RKO (cell line): ENCODE results near the gene EPB41L2.
"Not testable (repeated sequence)": the region's sequence is repeated elsewhere in the genome, so short reads cannot be mapped to it uniquely, and the experiment has no call there.

Experiments
- DNase-seq: peaks from one replicate; pipeline ENCODE4 v3.0.0-alpha.2; 2016; ENCODE audit warnings: low spot score

EPB41L2 gene

GRCh38 chr6:131003488-131004386, 59.3 kb downstream of the EPB41L2 start:
- no peak for DNase-seq

DNA sequence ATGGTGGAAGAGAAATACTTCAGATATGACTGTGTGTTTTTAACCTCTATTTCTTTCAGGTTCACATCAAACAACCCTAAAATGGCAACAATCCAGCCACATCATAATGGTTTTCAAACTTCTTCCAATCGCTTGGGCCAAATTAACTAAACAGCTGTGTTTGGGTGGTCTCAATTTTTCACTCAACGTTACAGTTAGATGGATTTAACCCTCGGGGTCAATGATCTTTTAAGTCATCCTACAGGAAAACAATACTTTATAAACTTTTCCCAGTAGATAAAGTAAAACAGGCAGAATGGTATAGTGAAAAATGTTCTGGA, 60.4 kb downstream of the EPB41L2 start:
- no peak for DNase-seq

DNA sequence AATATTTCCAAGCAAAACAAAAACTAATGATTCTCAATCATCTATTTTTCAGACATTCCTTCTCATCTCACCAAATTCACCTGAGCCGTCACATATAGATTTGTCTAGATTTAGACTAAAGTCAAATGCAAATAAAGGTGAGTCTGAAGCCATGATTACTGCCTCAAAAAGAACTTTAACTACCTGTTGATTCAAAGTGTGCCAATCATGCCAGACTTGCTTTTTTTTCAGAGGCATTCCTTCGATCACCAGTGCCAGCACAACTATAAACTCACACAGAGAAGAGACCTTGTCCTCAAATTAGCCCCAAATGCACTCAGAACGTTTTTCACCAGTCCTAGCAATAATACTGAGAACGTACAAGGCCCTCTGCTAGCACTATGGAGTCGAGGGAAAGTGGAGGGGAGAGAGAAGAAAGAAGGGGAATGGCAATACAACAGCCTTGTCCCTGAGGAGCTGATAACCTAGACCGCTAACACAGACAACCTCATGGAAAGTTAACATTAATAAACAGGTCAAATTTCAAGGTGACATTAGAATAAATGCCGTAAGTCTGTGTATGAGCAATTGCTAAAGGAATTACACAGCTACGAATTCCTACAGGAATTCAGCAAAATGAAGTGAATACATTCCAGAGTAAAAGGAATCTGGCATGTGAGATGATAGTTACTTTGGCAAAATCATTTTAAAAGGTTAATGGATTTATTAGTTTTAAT, 60.9 kb downstream of the EPB41L2 start:
- no peak for DNase-seq

DNA sequence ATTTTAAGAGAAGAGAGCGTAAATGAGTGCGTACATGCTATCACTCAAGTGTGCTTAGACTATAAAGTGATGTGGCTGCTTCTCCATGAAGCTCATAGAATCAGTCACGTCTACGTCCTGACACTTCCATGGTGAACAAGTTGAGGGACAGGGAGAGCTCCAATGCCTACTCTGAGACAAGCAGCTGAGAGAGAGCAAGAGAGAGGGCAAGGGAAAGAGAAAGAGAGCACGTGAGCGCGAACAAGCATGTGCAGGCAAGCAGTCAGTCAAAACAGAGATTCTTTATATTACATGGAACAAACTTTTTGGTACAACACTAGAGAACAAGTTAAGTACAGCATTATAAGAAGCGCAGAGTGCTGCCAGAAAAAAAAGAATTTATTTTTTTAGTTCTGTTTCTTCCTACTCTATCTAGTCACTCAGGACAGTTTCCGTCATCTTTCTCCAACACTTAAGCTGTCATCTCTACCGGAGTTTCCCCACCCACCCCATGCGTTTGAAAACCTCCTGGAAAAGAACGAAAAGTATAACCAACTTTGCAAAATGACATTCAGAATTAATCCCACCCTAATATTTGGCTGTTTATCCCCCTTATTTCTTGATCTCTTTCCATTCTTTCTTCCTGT, 61.8 kb downstream of the EPB41L2 start:
- DNase-seq: no peak

- no peak for DNase-seq
Measured at GRCh38 chr6:131000544-131000943, 62.5 kb downstream of the EPB41L2 start.

GRCh38 chr6:130997061-130997753, 65.8 kb downstream of the EPB41L2 start:
- DNase-seq: no peak

DNA sequence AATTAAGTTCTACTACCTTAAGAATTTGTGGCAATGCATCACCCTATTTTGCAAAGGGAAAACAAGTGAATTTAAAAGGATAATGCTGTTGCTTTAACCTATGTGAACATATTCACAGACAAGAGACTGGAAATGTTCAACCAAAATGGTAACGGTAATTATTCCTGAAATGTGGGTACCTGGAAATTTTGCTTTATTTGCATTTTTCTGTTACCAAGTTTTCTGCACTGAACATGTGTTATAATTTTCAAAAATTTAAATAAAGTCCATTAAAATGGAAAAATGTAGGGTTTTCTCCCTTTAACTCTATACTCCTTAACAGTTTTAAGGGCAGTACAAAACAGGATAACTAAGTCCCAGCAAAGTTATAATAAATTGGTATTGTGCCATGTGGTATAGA, 66.4 kb downstream of the EPB41L2 start:
- no peak for DNase-seq

GRCh38 chr6:130995783-130996447, 67.1 kb downstream of the EPB41L2 start:
- DNase-seq: no peak

DNA sequence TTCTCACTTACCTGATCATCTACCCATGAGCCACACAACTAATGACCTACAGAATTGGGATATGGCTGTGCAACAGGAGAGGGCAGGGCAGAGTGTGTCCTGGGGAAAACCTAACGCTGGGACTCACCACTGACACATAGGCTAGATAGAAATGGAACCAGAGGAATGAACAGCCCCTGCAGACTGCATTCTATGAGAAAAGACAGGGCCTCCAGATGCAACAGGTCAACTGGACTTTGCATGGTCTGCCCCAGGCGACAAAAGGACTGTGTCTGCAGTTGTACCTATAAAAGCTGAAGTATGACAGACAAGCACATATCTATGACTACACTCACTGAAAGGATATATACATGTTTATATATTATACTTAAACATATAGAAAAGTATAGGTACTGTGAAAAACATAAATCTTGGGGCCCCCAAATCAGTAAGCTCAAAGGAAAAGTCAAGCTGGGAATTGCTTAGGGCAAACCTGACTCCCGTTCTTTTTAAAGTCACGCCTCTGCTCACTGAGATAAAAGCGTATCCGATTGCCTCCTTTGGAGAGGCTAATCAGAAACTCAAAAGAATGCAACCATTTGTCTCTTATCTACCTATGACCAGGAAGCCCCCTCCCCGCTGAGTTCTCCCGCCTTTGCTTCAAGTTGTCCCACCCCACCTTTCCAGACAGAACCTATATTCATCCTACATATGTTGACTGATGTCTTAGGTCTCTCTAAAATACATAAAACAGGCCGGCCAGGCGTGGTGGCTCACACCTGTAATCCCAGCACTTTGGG, 68.5 kb downstream of the EPB41L2 start:
- no peak for DNase-seq

DNA sequence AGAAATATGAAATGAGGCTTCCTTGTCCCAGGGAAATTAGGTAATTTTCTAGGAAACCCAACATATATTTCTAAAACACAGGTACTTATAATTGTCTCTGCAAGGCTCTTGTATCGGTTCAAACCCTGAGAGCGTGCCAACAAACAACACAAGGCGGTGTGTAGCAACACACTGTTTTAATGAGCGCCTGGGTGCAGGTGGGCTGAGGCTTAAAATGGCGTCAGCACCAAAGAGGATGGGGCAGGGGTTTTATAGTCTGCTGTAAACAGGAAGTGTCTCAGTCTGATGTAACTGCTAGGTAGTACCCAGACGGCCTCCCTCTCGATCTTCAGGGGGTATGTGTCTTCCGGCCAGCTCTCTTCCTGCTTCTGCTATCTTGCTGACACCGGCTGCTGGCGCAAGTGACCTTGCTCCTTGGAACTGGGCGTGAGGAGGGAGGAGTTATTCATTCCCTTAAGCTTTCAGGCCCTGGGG, 69.7 kb downstream of the EPB41L2 start:
- DNase-seq: no peak

DNA sequence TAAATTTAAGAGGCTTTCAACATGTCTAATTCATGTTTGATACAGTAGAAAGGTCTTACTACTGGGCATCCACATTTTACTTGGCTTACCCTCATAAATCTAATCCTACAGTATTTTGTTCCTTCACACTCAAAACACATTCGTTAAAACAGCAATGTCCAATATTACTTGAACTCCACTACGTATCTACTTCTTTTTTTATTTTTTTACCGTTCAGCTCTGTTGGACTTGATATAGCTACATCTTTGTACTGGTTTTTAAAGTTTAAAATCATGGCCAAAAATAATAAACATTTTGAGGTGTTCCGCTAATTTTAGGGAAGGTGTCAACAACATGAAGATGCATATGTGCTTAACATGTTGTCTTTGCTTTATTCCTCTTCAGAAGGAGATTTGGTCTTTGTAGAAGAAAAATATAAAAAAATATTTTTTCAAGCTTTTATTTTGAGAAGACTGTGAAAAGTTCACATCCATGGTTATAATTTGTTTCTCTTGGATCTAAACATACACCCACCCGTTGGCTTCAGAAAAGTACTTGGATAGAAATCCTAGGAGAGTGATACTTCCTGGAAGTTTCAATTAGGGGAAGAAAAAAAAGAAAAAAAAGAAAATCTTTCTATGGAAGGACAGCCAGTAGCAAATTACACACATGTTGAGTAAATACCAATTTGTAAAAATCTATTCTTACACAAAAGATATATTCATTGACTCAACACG, 71.5 kb downstream of the EPB41L2 start:
- no peak for DNase-seq

DNA sequence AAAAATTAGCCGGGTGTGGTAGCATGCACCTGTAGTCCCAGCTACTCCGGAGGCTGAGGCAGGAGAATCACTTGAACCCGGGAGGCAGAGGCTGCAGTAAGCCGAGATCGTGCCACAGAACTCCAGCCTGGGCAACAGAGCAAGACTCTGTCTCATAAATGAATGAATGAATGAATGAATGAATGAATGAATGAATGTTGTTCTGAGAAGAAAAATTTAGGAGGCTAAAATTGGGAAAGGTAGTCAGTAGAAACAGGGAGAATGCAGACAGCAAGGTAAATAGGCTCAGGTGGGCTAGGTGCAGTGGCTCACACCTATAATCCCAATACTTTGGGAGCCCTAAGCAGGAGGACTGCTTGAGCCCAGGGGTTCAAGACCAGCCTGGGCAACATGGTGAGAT, 75.5 kb downstream of the EPB41L2 start:
- not testable (repeated sequence) for DNase-seq

DNA sequence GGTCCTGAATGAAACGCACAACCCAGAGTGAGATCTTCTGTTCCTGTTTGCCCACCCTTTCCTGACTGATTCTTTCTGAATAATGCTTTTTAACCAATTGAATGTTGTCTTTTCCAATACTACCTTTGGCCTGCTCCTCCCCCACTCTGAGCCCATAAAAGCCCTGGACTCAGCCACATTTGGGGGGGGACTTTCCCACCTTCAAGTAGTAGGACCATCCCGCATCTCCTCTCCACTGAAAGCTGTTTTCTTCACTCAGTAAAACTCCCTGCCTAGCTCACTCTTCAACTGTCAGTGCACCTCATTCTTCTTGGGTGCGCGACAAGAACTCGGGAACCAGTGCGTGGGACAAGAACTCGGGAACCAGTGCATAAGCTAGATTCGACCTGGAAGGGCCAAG, 77.9 kb downstream of the EPB41L2 start:
- DNase-seq: no peak

GRCh38 chr6:130982941-130983456, 80.0 kb downstream of the EPB41L2 start:
- no peak for DNase-seq

GRCh38 chr6:130982135-130982534, 80.9 kb downstream of the EPB41L2 start:
- no peak for DNase-seq

- DNase-seq: no peak
Measured at GRCh38 chr6:130981409-130981808, 81.6 kb downstream of the EPB41L2 start.

DNA sequence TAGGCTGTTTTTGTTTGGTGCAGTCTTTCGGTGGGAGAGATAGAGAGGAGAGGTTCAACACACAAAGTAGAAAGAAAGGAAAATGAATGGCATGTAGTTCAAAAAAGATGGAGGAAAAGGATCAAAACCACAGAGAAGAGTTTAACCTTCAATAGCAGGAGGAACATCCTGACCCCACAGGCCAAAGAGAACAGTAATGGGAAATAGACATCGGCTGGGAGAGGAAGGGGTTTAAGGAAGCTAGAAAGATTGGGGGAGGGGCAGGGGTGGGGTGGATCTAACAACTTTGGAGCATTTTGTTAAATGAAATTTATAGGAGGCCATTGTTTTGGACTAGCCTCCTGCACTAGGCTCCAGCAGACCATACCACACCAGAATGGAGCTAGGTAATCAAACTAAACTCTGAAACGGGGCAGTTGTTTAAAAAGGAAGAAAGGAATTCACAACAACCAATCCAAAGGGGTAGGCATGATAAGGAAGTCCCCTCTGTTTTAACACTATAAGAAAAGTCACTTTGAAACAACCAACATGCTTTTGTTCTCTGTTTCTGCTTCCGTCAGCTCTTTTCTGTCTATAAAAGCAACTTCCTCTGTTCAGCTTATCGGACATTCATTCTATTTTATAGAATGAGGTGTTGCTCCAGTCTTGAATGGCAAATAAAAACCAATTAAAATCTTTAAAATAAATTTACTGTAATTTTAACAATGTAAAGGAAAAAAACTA, 82.6 kb downstream of the EPB41L2 start:
- DNase-seq: no peak

GRCh38 chr6:130978660-130979396, 84.2 kb downstream of the EPB41L2 start:
- DNase-seq: no peak

GRCh38 chr6:130978180-130978579, 84.9 kb downstream of the EPB41L2 start:
- DNase-seq: no peak
